CD4-positive, CD25-positive, alpha-beta regulatory T cell (primary cell): ENCODE measurements around the gene TIAM2. TPM values are rescaled to one million over a fixed set of nuclear protein-coding genes. Genes with fewer than 3 reads are reported as not detected.

Experiments
- ATAC-seq, 2 donors: fragments of 150-1000 bp; cut with Tn5 transposase; one replicate each; pipeline ENCODE4 v1.10.0; 2021; ENCODE audit warnings: low read depth in 2 of 2, moderate number of reproducible peaks in 2 of 2, moderate library complexity in 1 of 2
- DNase-seq, 3 donors: peaks; one replicate each; pipeline versions ENCODE4 v3.0.0 to v3.0.0-alpha.2; 2012 to 2022; ENCODE audit warnings: mixed read lengths in 1 of 3
- H3K27ac ChIP-seq: one replicate; pipeline ENCODE4 v1.7.0; 2013; ENCODE audit warnings: mild to moderate bottlenecking, low read length; ENCODE audit not compliant: insufficient read depth, poor library complexity, severe bottlenecking
- H3K27me3 ChIP-seq: one replicate; pipeline ENCODE4 v1.7.0; 2013; ENCODE audit warnings: low read length; ENCODE audit not compliant: control insufficient read depth, insufficient read depth
- H3K36me3 ChIP-seq: one replicate; pipeline ENCODE4 v1.7.0; 2013; ENCODE audit warnings: mild to moderate bottlenecking, low read length, moderate library complexity; ENCODE audit not compliant: control insufficient read depth, insufficient read depth
- H3K4me1 ChIP-seq: 2 replicates; pipeline ENCODE4 v1.7.0; 2013; ENCODE audit warnings: mild to moderate bottlenecking, low read length; ENCODE audit not compliant: insufficient read depth, control insufficient read depth, poor library complexity, severe bottlenecking
- H3K4me3 ChIP-seq: one replicate; pipeline ENCODE4 v1.7.0; 2013; ENCODE audit warnings: low read depth, mild to moderate bottlenecking, low read length, moderate library complexity
- H3K9me3 ChIP-seq, 2 experiments: 1 replicate in 1 of 2; 2 replicates in 1 of 2; pipeline ENCODE4 v1.7.0; 2013; ENCODE audit warnings: low read length in 2 of 2, mild to moderate bottlenecking in 1 of 2, moderate library complexity in 1 of 2; ENCODE audit not compliant: control insufficient read depth in 2 of 2
- H3K27ac Mint-ChIP-seq, 3 donors: one replicate each; pipeline ENCODE4 v1.8.0; 2020 to 2022; ENCODE audit warnings: mild to moderate bottlenecking in 3 of 3, mixed read lengths in 3 of 3, moderate library complexity in 2 of 3
- H3K27me3 Mint-ChIP-seq: one replicate; pipeline ENCODE4 v1.8.0; 2022; ENCODE audit warnings: mild to moderate bottlenecking, mixed read lengths
- H3K36me3 Mint-ChIP-seq: one replicate; pipeline ENCODE4 v1.8.0; 2020; ENCODE audit warnings: mixed read lengths
- H3K4me1 Mint-ChIP-seq, 4 donors: one replicate each; pipeline ENCODE4 v1.8.0; 2020 to 2022; ENCODE audit warnings: mixed read lengths in 4 of 4, mild to moderate bottlenecking in 1 of 4
- H3K4me3 Mint-ChIP-seq, 4 donors: one replicate each; pipeline ENCODE4 v1.8.0; 2020 to 2022; ENCODE audit warnings: mild to moderate bottlenecking in 4 of 4, mixed read lengths in 4 of 4, moderate library complexity in 3 of 4
- H3K9me3 Mint-ChIP-seq, 7 donors: one replicate each; pipeline ENCODE4 v1.8.0; 2020 to 2022; ENCODE audit warnings: mixed read lengths in 7 of 7, mild to moderate bottlenecking in 3 of 7, moderate library complexity in 2 of 7
- polyA plus RNA-seq, 4 donors: library from polyadenylated mRNA; unstranded; fragments of 300-500 nt; fragmentation: Illumina TruSeq; gene quantifications; one replicate each; pipeline ENCODE4 v1.2.3, GENCODE V29; 2021
- total RNA-seq: library from RNA; stranded (reverse); gene quantifications from one replicate; pipeline ENCODE4 v1.2.3, GENCODE V29; 2022

TIAM2 gene
- total and polyA plus RNA-seq, 5 donors from 2014 or later, result 0.66 to 5.9 (median 1.3) TPM

GRCh38 chr6:155004017-155004416 lies 8.9 kb downstream of the TIAM2 start:
- Histone ChIP-seq H3K27me3 (no peaks in the 10 kb centered on the region), H3K36me3 (no peaks in the 10 kb centered on the region), H3K27ac (no peak overlapping the region), H3K9me3 (no peaks in the 10 kb centered on the region), H3K4me1 (no peaks in the 10 kb centered on the region), H3K4me3 (no peak overlapping the region)
- Mint-ChIP-seq H3K4me3 (no peak overlapping the region), H3K27ac (no peak overlapping the region), H3K4me1 (no peaks in the 10 kb centered on the region), H3K9me3 (peaks cover 0 to 1% (median 0%) of the 10 kb centered on the region in 7 donors), H3K36me3 (no peaks in the 10 kb centered on the region), H3K27me3 (peaks cover 4% of the 10 kb centered on the region)
- ATAC-seq (no peak), DNase-seq (no peak)

DNA sequence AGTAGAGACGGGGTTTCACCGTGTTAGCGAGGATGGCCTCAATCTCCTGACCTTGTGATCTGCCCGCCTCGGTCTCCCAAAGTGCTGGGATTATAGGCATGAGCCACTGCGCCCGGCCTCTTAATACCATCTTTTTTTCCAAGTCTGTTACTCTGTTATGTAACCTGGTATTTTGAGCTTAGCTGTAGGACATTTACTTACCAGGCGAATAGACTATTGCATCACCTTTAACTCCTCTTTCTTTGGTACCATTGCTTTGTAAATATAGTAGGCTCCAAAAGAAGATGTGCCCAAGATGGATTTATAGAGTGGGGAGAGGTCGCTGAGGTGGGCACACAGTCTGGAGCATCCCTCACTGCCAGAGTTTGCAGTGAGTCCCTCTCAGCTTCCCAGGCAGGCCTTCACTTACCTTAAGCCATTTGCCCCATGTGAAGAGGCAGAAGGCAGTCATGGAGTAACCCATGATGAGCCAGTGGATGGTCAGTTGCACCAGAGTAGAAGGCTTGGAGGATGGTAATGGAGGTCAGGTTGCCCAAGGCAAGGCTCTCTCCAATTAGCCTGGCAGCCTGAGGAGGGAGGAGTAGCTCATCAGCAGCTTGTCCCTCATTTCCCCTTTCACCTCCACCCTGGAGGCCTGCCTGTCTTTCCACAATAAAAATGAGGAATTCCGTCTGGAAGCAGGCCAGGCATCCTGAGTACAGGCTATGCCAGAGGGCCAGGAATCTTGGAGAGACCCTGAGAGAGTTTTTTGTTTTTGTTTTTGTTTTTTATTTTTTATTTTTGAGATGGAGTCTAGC lies 9.7 kb downstream of the TIAM2 start:
- H3K4me3 ChIP-seq, result no peak overlapping the region
- Mint-ChIP-seq H3K27ac (no peak overlapping the region), H3K4me1 (no peaks in the 10 kb centered on the region), H3K36me3 (no peaks in the 10 kb centered on the region), H3K9me3 (peaks cover 0 to 1% (median 0%) of the 10 kb centered on the region in 7 donors), H3K4me3 (no peak overlapping the region), H3K27me3 (peaks cover 4% of the 10 kb centered on the region)
- no peak for DNase-seq
- no peaks in the 10 kb centered on the region for H3K4me1 ChIP-seq
- ATAC-seq, result no peak
- no peaks in the 10 kb centered on the region for H3K9me3 ChIP-seq
- no peaks in the 10 kb centered on the region for H3K27me3 ChIP-seq
- no peak overlapping the region for H3K27ac ChIP-seq
- H3K36me3 ChIP-seq, result no peaks in the 10 kb centered on the region

DNA sequence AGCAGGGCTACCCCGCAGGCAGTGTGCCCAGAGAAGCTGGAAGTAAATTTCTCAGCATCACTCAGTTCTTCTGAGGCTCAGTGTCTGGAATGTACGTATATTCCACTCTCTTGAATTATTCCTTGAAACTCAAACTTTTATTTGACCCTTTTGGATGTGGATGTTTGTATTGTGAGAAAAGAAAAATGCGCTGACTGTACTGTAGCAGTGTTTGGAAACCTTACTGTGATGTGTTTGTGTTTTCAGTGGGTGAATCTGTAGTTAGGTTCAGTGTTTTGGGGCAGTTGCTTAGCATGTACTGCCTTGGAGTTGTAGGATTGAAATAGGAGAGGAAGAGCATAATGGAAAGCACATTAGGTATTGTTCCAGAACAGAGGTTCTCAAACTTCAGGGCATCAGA lies 13.5 kb downstream of the TIAM2 start:
- H3K27me3 Mint-ChIP-seq, result peaks cover 4% of the 10 kb centered on the region
- Histone ChIP-seq H3K4me1 (no peaks in the 10 kb centered on the region), H3K27ac (no peak overlapping the region), H3K4me3 (no peak overlapping the region), H3K27me3 (no peaks in the 10 kb centered on the region), H3K9me3 (no peaks in the 10 kb centered on the region), H3K36me3 (no peaks in the 10 kb centered on the region)
- no peaks in the 10 kb centered on the region for H3K9me3 Mint-ChIP-seq
- H3K27ac Mint-ChIP-seq, result no peak overlapping the region
- DNase-seq, result no peak
- no peak overlapping the region for H3K4me3 Mint-ChIP-seq
- no peak for ATAC-seq
- H3K36me3 Mint-ChIP-seq, result no peaks in the 10 kb centered on the region
- H3K4me1 Mint-ChIP-seq, result no peaks in the 10 kb centered on the region

DNA sequence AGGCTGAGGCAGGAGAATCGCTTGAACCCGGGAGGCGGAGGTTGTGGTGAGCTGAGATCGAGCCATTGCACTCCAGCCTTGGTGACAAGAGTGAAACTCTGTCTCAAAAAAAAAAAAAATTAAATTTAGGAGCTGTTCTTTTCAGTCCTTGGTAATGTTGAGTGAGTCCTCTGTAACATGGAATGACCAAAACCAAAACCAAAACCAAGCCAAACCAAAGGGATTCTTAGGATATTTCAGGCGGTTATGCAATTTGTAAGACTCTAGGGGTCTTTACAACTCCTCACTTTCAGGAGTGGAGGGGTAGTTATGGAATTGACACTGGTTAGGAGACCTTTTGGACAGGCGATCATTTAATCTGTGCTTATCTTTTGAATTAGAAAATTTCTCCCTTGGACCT lies 15.8 kb downstream of the TIAM2 start:
- Mint-ChIP-seq H3K27ac (no peak overlapping the region), H3K36me3 (no peaks in the 10 kb centered on the region), H3K27me3 (peaks cover 13% of the 10 kb centered on the region), H3K9me3 (peaks cover 0 to 2% (median 0%) of the 10 kb centered on the region in 7 donors), H3K4me3 (no peak overlapping the region), H3K4me1 (peaks cover 0 to 7% (median 2%) of the 10 kb centered on the region in 4 donors)
- no peak for ATAC-seq
- Histone ChIP-seq H3K36me3 (no peaks in the 10 kb centered on the region), H3K4me3 (no peak overlapping the region), H3K27me3 (no peaks in the 10 kb centered on the region), H3K27ac (no peak overlapping the region), H3K9me3 (no peaks in the 10 kb centered on the region), H3K4me1 (no peaks in the 10 kb centered on the region)
- DNase-seq, result no peak

DNA sequence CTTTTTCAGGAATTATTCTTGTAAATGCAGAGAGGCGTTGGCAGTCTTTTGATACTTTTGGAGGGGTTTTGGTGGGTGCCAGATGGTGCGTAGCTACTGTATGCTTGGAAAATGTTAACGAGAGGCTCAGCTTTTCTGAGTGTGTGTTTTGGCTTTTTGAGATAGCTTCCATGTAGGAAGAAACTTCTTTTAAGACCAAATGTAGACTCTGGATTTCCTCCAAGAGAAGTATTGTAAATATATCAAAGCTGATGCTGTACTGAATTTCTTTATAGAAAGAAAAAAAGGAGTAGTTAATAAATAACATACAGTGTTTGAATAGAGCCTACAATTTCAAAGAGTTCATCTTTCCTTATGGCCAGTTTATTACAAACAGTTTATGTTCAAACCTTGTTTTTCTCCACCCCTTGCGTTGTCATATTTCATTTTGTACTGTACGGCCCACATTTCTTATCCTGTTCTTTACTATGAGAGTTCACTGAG lies 16.7 kb downstream of the TIAM2 start:
- H3K9me3 Mint-ChIP-seq, result peaks cover 0 to 2% (median 0%) of the 10 kb centered on the region in 7 donors
- no peak overlapping the region for H3K27ac Mint-ChIP-seq
- no peak for DNase-seq
- no peaks in the 10 kb centered on the region for H3K36me3 ChIP-seq
- no peaks in the 10 kb centered on the region for H3K9me3 ChIP-seq
- no peak overlapping the region for H3K27ac ChIP-seq
- H3K27me3 ChIP-seq, result no peaks in the 10 kb centered on the region
- H3K4me3 ChIP-seq, result no peak overlapping the region
- no peak for ATAC-seq
- peaks cover 10% of the 10 kb centered on the region for H3K27me3 Mint-ChIP-seq
- H3K4me1 ChIP-seq, result no peaks in the 10 kb centered on the region
- no peak overlapping the region for H3K4me3 Mint-ChIP-seq
- H3K36me3 Mint-ChIP-seq, result no peaks in the 10 kb centered on the region
- H3K4me1 Mint-ChIP-seq, result peaks cover 0 to 7% (median 2%) of the 10 kb centered on the region in 4 donors

- DNase-seq (no peak), ATAC-seq (no peak)
- Mint-ChIP-seq H3K9me3 (peaks cover 0 to 2% (median 0%) of the 10 kb centered on the region in 7 donors), H3K27ac (no peak overlapping the region), H3K4me1 (peaks cover 0 to 7% (median 2%) of the 10 kb centered on the region in 4 donors), H3K27me3 (peaks cover 9% of the 10 kb centered on the region), H3K4me3 (no peak overlapping the region), H3K36me3 (no peaks in the 10 kb centered on the region)
- Histone ChIP-seq H3K9me3 (no peaks in the 10 kb centered on the region), H3K36me3 (no peaks in the 10 kb centered on the region), H3K4me3 (no peak overlapping the region), H3K27me3 (no peaks in the 10 kb centered on the region), H3K27ac (no peak overlapping the region), H3K4me1 (no peaks in the 10 kb centered on the region)
These were observed 18.4 kb downstream of the TIAM2 start for GRCh38 chr6:155013457-155013876.

DNA sequence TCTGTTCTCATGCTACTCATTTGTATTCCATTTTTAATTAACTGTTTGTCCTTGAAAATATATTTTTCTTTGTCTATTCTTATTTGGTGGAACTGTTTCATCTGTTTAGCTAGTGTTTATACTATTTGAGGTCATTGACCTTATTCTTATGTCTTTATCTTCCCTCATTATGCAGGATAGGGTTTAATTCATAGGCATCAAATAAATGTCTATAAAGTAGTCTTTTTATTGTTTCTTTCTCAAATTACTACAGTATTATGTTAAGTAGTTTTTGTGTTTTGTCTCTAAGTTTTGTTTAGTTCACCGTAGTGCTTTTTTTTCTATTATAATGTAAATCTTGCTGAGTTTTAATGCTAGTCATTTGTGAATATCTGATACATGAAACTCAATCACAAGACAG lies 19.0 kb downstream of the TIAM2 start:
- no peaks in the 10 kb centered on the region for H3K9me3 ChIP-seq
- Mint-ChIP-seq H3K4me3 (no peak overlapping the region), H3K27ac (no peak overlapping the region), H3K4me1 (peaks cover 0 to 7% (median 2%) of the 10 kb centered on the region in 4 donors), H3K27me3 (peaks cover 9% of the 10 kb centered on the region), H3K36me3 (no peaks in the 10 kb centered on the region), H3K9me3 (peaks cover 0 to 2% (median 0%) of the 10 kb centered on the region in 7 donors)
- H3K36me3 ChIP-seq, result no peaks in the 10 kb centered on the region
- H3K4me1 ChIP-seq, result no peaks in the 10 kb centered on the region
- no peak for ATAC-seq
- H3K27ac ChIP-seq, result no peak overlapping the region
- DNase-seq, result no peak
- no peak overlapping the region for H3K4me3 ChIP-seq
- H3K27me3 ChIP-seq, result no peaks in the 10 kb centered on the region
